HCEC 1CT (cell line): Measurements from ENCODE around the gene COG7.
"Not testable (repeated sequence)": the region's sequence is repeated elsewhere in the genome, so short reads cannot be mapped to it uniquely, and the experiment has no call there.

Experiments used
- DNase-seq: peaks from one replicate; pipeline ENCODE4 v3.0.0-alpha.2; 2017

COG7 gene

DNA sequence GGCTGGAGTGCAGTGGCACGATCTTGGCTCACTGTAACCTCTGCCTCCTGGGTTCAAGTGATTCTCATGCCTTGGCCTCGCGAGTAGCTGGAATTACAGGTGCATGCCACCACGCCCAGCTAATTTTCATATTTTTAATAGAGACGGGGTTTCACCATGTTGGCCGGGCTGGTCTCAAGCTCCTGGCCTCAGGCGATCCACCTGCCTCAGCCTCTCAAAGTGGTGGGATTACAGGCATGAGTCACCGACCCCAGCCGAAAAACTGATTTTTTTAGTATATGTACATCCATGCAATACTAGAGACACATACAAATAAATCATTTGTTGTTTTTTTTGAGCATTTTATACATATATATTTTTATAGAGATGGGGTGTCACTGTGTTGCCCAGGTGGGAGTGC is 71.3 kb downstream of the COG7 start:
- not testable (repeated sequence) for DNase-seq

DNA sequence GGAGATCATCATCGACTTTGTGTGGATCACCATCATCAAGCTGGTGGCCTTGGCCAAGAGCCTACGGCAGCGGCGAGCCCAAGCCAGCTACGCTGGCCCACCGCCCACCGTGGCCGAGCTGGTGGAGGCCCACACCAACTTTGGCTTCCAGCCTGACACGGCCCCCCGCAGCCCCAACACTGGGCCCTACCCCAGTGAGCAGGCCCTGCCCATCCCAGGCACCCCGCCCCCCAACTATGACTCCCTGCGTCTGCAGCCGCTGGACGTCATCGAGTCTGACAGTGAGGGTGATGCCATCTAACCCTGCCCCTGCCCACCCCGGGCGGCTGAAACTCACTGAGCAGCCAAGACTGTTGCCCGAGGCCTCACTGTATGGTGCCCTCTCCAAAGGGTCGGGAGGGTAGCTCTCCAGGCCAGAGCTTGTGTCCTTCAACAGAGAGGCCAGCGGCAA is 72.5 kb downstream of the COG7 start:
- no peak for DNase-seq

DNA sequence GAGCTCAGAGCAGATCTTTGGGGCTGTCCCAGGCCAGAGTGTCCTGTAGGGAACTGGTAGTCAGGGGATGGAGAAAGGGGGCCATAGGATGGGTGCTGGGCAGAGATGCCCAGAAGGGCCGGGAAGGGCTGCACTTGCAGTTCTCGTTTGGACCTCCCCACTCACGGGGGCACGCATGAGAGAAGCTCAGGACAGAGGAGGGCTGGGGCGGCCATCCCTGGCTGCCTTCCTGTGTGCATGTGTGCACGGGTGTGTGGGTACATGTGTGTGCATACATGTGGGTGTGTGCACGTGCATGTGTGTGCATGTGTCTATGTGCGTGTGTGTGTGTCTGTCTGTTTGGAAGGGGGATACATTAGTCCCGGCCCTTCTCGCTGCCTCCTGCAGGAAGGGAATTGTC is 73.3 kb downstream of the COG7 start:
- DNase-seq = no peak

DNA sequence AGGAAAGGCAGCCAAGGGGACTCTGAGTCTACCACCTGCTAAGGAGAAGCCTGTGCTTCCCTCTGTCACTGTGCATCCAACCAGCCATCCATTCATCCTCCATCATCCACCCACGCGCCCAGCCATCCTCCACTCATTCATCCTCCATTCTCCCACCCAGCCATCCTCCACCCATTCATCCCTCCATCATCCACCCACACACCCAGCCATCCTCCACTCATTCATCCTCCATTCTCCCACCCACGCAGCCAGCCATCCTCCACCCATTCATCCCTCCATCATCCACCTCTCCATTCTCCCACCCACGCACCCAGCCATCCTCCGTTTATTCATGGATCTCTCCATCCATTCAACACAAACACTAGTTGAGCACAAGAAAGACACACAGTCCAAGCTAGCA is 74.1 kb downstream of the COG7 start:
- DNase-seq = no peak

DNA sequence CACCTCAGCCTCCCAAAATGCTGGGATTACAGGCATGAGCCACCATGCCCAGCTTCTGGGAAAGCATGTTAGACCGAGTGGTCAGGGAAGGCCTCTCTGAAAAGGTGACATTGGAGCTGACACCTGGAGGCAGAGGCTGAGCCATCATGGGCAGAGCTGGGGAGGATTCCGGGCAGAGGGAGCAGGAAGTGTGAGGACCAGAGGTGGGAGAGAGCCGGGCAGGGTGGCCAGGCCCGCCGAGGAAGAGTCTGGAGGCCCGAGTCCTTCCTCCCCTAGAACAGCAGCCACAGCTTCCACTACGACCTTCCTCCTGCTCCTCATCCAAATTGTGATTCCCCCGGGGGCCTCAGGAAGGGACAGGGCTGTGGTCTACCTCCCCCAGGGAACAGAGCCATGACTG is 74.7 kb downstream of the COG7 start:
- no peak for DNase-seq

DNA sequence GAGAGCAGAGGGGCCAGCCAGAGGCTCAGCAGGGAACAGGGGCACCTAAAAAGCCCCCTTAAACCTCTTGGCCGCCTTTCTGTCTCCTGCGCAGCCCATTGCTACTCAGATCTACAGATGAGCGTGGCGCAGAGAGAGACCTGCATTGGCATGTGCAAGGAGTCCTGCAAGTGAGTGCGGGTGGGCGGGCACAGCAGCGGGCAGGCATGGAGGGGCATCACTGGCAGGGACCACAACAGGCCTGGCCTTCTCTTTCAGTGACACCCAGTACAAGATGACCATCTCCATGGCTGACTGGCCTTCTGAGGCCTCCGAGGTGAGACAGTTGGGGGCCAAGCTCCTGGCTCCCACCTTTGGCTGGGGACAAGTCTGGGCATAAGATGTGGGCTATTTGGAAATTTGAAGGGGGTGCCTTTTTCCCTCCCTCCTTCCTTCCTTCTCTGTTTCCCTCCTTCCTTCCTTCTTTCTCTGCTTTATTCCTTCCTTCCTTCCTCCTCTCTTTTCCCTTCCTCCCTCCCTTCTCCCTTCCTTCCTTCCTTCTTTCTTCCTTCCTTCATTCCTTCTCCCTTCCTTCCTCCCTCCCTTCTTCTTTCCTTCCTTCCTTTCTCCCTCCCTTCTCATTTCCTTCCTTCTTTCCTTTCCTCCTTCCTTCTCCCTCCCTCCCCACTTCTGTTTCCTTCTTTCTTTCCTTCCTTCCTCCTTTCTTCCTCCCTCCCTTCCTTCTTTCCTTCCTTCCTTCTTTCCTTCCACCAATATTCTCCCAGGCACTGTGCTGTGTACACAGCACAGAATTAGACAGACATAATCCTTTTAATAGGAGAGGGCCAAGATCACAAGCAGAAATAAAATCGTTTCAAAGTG is 75.7 kb downstream of the COG7 start:
- DNase-seq = no peak

DNA sequence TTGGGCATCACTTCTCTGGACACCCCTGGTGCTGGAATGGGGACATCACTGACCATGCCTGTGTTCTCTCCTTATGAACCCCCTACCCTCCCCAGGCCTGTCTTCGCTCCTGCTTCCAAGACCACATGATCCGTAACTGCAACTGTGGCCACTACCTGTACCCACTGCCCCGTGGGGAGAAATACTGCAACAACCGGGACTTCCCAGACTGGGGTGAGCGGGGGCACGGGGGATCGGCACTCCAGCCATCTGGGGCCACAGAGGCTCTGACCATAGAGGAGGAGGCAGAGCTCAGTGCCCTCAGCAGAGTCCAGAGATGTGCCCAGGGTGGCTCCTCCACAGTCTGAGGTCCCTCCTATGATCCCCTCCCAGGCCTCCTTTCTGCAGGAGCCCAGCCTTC is 77.3 kb downstream of the COG7 start:
- no peak for DNase-seq

DNA sequence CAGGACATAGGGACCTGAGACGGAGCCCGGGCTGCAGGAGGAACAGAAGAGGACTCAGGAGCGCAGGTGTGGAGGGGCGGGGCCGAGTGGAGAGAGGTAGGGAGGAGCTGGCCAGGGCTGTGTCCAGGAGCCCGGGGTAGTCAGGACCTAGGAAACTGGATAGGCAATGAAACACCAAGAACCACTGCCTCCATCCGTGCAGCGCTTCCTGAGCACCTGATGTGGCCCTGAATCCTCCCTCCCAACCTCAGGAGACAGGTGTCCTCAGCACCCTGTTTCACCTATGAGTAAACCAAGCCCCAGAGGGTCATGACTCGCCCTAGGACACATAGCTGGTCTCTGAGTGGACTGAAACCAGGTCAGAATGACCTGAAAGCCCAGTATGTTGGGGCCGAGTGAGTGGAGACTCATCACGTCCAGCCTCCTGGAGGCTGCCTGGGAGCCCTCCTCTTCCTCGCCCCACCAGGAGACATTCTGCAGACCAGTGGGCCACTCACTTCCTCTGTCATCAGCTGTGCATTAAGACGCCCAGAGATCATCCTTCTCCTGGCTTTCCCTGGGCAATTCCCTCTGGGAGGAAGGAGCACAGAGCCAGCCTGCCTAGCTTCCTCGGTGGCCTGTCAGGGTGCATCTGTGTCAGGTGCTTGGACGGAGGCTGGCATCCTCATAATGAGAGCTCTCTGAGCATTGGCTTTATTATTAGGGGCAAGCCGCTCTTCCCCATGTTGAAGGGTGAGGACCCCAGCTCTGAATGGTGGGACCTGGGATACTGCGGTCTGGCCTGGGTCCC is 78.1 kb downstream of the COG7 start:
- no peak for DNase-seq

DNA sequence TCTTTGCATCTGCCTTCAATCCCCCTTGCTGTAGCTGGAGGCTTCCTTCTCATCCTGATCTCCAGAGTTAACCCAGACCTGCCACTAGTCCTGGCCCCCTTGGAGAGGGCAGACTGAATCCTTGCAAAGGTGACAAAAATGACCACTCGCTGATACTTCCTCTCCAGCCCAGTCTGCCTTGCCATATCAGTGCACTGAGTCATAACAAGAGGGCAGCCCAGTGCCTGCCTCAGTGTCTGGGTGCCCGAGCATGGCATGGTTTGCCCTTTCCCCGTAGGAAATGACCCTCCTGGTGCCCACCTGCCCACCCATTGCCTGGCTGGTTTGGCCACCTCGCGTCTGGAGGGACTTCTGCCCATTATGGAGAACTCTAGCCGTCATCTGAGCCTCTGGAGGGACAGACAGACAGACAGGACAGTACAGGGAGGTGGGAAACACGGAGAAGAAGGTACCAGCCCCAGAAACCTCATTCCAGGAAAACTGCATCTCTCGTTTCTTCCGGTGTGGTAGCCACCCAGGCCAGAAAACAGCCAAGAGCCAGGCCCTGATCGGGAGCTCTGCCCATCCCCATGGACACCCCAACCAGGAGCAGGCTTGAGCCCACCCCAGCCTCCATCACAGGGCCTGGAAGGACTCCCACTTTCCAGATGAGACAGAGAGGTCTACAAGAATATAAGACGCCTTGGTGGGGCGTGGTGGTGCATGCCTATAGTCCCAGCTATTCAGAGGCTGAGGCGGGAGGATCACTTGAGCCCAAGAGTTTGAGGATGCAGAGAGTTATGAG is 79.4 kb downstream of the COG7 start:
- no peak for DNase-seq

DNA sequence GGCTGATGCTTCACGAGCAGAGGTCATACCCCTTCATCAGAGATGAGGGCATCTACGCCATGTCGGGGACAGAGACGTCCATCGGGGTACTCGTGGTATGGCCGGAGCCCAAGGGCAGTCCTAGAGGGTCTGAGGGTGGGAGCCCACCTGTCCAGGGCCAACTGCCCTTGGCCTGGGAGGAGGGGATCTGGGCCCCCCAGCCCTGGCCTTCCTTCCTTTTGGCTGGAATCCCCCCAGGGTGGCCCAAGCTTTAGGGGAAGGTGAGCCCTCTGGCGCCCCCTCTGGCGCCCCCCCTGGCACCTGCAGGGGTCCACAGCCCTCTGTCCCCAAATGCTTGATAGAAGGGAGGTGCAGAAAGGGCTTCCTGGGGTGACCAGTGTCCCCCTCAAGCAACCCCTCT is 81.6 kb downstream of the COG7 start:
- no peak for DNase-seq

DNA sequence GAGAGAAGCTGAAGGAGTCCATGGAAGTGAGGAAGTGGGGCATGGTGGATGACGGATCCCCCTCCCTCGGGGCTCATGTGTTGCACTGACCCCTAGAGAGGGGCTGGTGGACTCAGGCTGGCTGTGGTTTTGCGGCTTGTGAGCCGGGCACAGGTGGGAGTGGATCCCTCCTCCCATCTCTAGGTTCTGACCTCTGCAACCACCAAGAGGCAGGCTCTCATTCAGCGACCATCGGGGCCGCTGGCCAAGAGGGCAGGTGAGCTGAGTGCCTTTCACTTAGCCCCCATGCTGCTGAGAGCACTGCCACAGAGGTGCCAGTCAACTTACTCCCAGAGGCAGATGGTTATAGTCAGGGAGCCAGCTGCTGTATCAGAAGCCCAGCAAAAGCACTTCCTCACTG is 83.6 kb downstream of the COG7 start:
- no peak for DNase-seq

DNA sequence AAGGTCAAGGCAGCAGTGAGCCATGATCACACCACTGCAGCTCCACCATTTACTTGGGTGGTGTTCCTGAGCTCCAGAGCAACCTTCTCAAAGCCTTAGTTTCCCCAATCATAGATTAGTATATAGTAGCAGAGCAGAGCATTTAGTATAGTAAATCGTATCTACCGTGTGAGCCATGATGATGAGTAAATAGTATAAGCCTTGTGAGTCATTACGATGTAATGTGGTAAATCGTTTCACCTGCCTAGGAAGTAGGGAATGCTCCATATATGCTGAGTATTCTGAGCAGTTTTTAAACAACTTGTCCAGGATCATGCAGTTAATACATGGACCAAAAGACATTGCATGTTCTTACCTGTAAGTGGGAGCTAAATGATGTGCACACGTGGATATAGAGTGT is 84.5 kb downstream of the COG7 start:
- DNase-seq = peak; percentile 22

DNA sequence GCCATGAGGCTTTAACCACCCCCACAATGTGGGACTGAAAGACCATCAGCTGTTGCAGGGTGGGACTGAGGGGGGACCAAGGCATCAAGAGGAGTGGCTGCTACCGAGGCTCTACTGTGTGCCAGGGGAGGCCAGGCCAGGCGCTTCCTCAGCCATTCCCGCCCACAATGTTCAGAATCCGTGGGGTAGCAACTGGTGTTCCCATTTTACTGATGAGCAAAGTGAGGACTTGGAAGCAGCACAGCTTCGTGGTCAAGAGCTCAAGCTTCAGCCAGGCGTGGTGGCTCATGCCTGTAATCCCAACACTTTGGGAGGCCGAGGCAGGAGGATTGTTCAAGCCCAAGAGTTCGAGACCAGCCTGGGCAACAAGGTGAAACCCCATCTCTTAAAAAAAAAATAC is 85.0 kb downstream of the COG7 start:
- DNase-seq = no peak

DNA sequence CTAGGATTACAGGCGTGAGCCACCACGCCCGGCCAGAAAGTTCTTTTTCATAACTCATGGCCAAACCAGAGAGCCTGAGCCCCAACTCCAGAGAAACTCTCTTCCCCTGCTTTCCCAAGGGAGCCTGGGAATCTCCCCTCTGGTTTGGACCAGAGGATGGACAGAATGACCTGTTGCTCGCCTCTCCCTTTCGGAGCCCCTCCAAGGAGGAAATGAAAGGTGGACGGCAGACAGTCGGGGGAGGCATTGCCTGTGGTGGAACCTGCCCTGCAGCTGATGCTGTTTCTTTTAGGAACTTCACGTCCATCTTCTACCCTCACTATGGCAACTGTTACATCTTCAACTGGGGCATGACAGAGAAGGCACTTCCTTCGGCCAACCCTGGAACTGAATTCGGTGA is 85.4 kb downstream of the COG7 start:
- no peak for DNase-seq

DNA sequence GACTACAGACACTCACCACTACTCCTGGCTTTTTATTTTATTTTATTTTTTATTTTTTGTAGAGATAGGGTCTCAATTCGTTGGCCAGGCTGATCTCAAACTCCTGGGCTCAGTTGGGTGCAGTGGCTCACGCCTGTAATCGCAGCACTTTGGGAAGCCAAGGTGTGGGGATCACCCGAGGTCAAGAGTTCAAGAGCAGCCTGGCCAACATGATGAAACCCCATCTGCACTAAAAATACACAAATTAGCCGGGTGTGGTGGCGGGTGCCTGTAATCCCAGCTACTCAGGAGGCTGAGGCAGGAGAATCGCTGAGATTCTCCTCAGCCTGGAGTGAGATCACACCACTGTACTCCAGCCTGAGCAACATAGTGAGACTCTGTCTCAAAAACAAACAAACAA is 86.6 kb downstream of the COG7 start:
- DNase-seq = not testable (repeated sequence)

DNA sequence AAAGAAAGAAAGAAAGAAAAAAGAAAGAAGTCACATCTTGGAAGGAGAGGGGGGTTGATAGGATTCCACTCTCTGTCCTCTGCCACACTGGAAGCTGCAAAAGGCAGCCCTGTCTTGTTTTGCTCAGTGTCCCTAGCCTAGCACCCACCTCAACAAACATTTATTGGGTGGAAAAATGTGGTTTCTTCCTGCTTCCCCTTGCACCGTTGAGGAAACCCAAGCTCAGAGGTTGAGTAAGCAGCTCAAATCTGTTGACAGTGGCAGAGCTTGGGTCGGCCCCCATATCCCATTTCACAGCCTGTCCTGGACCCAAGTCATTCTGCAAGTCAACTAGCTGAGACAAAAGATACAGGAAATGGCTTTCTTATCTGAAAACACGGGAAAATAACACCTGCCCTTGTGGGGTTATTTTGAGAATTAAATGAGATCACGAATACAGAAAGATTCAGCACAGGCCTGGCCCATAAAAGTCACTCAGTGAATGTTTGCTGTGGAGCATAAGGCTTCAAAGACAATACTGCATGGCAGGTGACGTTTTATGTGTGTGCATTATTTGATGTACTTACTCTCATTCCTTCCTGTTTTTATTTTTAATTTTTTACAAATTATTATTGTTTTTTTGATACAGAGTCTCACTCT is 87.3 kb downstream of the COG7 start:
- DNase-seq = no peak

DNA sequence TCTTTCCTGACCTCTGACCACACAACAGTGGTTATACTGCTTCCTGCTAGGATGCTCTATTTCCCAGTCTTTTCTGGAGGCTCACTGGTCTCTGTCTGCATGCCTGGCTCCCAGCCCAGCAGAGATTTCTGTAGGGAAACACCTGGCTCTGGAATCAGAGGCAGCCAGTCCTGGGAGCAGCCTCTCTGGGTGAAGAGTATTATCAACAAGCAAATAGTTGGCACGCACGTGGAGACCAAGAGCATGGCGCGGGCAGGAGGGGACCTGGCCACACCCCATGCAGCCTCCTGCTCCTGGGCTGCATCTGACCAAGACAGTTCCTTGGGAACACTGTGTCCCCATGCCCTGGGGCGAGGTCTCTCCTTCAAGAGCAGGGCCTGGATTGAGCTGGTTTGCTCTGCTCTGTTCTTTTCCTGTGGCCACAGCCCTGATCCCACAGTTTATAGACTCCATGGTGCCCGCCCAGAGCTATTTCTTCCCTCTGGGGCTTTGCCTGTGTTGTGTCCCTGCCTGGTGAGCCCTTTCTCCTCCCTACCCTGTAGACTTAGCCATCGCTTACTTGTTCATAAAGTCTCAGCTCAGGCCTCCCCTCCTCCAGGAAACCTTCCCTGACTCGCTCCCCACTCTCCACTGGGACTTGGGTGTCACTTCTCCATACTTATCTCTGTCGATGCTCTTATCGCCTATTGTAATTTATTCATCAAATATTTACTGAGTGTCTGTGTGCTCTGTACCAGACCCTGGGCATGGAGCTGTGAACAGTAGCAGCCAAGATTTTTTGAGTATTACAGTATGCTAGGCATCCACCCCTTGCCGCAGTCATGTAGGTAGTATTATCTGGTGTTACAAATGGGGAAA is 90.3 kb downstream of the COG7 start:
- no peak for DNase-seq

DNA sequence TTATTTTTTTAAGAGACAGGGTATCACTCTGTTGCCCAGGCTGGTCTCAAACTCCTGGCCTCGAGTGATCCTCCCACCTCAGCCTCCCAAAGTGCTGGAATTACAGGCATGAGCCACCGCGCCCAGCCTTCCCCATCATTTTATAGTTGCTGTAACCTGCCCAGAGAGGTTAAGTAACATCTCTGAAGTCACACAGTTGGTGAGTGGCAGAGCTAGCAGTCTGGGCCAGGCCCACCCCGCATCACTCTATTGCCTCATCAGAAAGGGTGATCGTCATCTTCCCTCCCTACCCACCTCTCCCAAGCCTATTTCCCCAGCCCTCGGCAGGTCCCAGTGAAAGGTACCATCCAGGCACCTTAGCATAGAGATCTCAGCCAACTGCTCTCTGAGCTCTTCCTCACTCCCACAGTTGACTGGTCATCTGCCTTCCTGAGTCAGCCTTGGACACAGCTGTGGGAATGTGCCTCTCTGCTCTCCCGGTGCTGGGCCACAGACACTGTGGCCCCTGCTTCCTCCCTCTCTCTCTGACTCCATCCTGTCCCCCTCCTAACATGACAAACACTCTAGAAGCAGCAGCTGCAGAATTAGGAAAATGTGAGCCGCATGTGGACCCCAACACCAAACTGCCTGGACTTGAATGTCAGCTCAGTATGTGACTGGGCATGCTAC is 93.8 kb downstream of the COG7 start:
- peak; percentile 10 for DNase-seq

DNA sequence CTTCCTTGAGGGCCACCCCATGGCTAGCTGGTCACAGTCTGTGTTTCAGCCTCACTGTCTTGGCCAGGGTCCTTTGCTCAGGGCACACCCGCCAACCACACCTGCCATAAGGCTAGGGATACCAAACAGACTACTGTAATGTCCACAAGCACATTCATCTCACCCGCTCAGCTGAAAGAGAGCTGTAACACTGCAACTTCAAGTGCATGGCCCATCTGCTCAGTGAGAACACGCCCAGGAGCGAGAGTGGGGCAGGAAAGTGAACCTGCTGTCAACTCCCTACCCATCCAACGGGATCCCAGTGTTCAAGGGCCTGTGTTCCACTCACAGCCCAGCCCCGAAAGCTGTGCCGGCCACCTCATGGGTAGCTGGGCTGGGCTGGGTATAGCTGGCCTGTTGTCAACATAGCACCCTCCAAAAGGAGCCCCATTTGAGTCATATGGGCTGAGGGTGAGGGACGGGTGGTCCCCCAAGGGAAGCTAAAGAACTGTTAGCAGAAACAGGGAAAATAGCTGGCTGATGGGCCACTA is 95.2 kb downstream of the COG7 start:
- DNase-seq = no peak

DNA sequence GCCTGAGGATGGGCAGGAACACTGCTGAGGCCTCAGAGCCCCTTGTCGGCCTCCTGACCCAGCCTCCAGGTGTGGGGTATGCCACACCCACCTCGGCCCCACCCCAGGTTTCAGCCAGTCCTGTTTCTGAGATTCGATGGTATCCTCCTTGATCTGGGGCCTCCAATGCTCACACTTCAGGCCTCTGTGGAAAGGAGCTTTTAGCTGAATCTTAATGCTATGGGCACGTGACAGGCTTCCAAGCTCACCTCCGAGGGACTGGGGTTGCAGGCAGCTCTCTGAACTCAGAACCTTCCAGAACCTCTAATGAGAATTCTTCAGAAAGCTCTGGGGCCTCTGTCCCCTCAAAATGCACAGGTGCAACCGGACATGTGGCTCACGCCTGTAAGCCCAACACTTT is 96.0 kb downstream of the COG7 start:
- no peak for DNase-seq

DNA sequence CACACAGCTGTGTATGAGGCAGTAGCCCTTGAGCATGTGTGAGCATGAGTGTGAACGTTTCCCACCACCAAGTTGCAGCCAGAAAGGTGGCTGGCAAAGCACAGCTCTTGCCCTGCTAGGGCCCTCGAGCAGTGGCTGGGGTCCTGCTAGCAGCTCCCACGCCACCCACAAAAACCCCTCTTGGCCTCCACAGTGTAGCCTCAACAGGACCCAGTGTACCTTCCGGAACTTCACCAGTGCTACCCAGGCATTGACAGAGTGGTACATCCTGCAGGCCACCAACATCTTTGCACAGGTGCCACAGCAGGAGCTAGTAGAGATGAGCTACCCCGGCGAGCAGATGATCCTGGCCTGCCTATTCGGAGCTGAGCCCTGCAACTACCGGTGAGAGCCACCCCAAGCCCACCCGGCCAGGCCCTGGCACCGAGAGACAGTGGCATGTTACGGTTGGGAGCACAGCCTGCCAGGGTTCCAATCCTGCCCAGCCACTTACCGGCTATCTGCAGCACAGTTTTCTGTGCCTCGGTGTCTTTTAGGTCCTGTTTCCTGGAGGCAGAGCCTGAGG is 97.8 kb downstream of the COG7 start:
- no peak for DNase-seq
